Right forelimb (tissue), 1 donor: ENCODE results near the gene MYO1E.
"Not testable (repeated sequence)": the region's sequence is repeated elsewhere in the genome, so short reads cannot be mapped to it uniquely, and the experiment has no call there.

Source experiments
- DNase-seq: peaks from one replicate; pipeline ENCODE4 v3.0.0-alpha.2; 2018

The MYO1E gene

GRCh38 chr15:59290295-59291212, 82.1 kb downstream of the MYO1E start:
- no peak for DNase-seq

- DNase-seq: no peak
Observed at GRCh38 chr15:59289574-59289973, 83.1 kb downstream of the MYO1E start.

- no peak for DNase-seq
Observed at GRCh38 chr15:59283717-59284391, 88.8 kb downstream of the MYO1E start.

GRCh38 chr15:59282515-59283337, 89.9 kb downstream of the MYO1E start:
- DNase-seq: no peak

GRCh38 chr15:59281699-59282098, 91.0 kb downstream of the MYO1E start:
- DNase-seq: no peak

DNA sequence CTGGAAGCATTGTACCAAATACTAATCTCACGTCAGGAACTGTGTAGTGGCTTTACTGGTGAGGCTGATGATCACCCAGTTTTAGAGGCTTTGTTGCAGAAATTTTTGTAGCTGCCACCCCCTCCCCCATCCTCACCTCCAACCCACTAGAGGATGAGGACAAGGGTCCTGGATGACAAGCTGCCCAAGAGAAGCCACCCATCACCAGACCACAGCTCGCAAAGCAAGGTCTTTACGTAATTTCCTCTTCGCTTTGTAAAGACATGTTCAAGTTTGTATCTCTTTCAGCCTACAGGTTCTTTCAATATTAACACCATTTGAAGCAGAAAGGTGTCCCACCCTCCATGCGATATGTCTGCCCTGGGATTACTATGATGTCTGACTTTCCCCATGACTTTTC, 91.8 kb downstream of the MYO1E start:
- DNase-seq: no peak

DNA sequence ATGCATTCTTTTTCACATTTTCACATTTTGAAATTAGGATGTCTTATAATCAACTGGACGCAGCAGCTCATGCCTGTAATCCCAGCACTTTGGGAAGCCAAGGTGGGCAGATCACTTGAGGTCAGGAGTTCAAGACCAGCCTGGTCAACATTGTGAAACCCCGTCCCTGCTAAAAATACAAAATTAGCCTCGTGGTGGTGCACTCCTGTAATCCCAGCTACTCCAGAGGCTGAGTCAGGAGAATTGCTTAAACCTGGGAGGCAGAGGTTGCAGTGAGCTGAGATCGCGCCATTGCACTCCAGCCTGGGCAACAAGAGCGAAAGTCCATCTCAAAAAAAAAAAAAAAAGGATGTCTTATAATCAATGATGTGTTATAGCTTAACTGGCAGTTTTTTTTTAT, 92.4 kb downstream of the MYO1E start:
- DNase-seq: not testable (repeated sequence)

GRCh38 chr15:59279023-59279422, 93.6 kb downstream of the MYO1E start:
- DNase-seq: no peak

DNA sequence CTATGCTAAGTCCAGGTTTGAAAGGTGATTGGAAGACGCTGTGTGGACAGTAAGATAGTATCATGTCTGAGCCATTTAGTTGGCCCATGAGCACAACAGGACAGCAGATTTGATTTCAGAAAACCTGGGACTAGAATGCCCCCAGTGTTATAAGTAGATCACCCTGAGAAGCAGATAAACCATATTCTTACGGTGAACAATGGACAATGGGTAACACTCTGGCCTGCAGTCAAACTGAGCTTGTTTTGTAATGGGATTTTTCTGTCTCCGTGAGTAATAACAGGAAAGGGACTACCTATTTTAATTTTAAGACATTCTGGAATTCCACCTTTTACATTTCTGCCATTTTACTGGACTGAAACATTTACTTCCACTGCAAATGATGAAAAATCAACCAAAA, 94.6 kb downstream of the MYO1E start:
- DNase-seq: no peak

DNA sequence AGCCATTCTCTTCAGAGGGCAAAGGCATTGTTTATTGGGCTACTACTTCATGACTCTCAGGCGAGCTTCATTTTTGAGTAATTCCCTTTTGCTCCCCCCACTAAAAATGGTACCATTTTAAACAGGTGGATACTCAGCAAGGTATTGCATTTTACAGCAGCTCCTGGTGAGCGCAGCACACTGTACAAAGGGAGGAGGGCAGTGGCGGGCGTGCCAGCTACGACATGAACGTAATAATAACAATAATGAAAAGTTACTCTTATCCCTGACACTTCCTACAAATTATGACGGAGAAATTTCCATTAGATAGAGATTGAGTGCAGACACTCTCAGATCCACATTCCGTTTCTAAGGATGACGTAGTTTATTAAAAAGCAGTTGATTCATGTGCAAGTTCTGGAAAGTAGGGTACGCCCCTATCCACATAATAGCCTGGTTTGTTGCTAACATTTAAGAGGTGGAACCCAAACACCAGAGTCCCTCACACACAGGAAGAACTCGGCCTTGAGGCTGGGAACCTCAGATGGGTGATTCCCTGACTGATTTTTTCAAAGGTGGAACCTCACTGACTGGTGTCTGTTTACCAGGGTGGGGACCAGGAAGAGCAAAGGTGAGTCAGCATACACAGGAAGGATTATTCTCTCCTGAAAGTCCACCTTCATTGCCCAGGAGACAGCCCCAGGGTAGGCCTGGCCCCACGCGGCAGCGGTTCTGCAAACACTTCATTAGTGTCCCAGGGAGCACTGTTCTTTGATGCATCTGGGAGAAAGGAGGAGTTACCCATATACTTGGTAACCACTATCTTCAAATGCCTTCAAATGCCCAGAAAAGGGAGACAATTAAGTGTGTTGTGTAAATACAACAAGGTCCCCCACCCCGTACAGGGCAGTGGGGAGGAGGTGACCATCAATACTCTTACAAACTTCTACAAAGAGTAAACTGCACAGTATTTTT, 96.2 kb downstream of the MYO1E start:
- no peak for DNase-seq

DNA sequence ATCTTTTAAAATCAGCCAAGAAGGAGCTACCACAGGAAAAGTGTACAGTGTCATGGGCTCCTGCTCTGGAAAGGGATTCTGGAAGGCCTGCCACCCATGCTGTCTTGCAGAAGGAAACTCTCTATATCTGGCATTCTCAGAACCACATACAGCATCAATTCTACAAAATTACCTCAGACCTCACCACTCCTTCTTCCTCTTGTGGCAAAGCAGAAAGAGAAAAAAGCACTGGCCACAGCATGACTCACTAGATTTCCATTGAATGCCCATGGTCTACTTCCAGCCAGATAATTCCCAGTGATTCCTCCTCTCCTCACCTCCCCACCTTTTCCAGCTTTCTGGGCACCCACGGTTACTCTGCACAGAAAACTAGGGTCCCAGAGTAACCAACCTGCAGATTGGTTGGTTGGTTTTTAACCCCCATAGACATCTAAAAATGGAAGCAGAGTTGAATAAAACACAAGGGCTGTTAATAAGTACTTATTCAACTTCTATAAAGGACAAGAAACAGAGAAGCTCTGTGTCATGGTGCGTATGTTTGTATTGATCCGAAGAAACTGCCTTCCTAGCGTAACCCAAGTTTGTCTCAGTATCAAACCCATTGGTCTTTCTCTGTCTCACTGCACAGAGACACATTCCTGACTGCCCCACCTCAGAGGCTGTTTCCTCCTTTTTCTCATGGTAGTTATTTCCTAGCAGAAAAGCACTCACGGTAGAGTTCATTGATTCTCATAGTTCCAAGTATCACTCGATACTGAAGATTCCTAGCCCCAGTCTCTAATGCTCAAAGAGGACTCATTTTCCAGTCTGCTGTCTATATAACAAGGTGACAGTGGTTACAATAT, 98.3 kb downstream of the MYO1E start:
- DNase-seq: no peak

DNA sequence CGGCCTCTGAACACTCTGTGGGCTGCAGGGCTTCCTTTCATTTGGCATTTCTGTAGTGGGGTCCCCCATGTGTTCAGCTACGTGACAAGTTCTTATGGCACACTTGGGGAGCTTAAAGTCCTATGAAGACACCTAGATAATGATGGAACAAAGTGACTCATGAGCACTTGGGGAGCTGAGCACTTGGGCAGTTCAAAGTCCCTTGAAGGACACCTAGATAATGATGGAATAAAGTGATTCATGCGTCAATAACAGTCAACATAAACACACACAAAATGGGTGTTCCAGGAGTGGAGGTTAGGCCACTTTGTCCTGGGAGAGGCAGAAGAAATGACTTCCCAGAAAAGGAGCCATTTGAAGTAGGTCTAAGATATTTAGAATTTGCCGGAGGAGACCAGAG, 99.4 kb downstream of the MYO1E start:
- no peak for DNase-seq

GRCh38 chr15:59271595-59272201, 101.0 kb downstream of the MYO1E start:
- no peak for DNase-seq

DNA sequence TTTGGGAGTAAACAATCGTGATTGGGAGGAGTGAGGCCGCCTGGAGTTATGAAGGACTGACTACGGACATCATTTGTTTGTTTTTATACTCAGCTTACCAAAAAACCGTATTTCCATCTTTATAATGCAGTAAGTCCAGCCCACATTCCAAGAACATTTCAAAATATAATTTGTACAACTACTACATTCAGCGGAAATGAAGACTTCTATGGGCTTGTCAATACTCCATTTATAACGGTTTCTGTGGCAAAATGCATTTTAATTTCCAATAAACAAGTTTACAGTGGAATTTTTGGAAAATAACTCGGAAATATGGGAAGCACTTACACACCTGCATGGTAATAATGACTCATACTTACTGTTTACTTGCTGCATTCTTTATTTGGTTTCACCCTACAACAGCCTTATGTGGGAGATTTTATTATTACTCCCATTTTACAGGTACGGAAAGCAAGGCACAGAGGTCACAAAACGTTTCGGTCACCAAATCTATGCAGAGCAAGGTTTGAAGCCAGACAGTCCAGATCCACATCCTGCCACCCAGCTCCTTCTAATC, 103.7 kb downstream of the MYO1E start:
- no peak for DNase-seq

DNA sequence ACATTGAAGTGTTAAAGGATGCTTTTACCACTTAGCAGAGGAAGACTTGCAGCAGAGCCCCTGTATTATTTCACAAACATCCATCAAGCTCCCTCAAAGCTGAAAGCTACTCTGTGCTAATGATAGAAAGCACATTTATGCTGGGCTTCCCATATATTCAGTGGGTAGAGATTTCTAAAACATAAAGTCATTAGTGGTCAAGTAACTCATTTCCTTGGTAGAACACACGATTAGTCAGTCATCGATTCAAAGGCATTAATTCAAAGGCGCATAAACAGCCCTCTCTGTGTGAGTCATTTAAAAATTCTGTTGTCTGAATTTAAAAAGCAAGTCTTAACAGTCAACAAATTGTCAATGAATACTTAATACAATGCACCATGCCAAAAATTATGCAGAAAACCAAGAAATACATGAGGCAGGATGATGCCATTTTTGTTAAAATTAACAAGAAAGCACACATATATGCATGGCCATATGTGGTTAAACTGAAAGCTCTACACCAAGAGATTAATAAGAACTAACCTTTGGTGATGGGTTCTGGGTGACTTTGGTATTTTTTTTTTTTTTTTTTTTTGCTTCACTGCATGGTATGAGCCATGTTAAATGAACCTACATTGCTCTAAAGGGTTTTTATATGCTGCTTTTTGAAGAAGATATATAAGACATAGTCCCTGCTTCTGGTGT, 104.4 kb downstream of the MYO1E start:
- DNase-seq: no peak

- no peak for DNase-seq
Observed at GRCh38 chr15:59266028-59266427, 106.6 kb downstream of the MYO1E start.

GRCh38 chr15:59262316-59262715, 110.4 kb downstream of the MYO1E start:
- DNase-seq: no peak

- no peak for DNase-seq
Observed at GRCh38 chr15:59260090-59260489, 112.6 kb downstream of the MYO1E start.

GRCh38 chr15:59259137-59259943, 113.3 kb downstream of the MYO1E start:
- DNase-seq: no peak
